HG03521 (cell line): ENCODE data around the gene INPP5J.
A peak's percentile ranks its signal among the peaks of the same experiment; 100 is the strongest.
"Not testable (repeated sequence)": the region's sequence is repeated elsewhere in the genome, so short reads cannot be mapped to it uniquely, and the experiment has no call there.

Experiments
- ATAC-seq: cut with Tn5 transposase; IDR thresholded peaks from one replicate; pipeline ENCODE4 v1.9.1; 2021; ENCODE audit warnings: mild to moderate bottlenecking, moderate library complexity; ENCODE audit not compliant: unreplicated experiment

The INPP5J gene

GRCh38 chr22:31143038-31143437 is 20.3 kb downstream of the INPP5J start:
- ATAC-seq, result no peak

- no peak for ATAC-seq
Observed at GRCh38 chr22:31143537-31143936, 20.8 kb downstream of the INPP5J start.

GRCh38 chr22:31144223-31144622 is 21.5 kb downstream of the INPP5J start:
- no peak for ATAC-seq

GRCh38 chr22:31148488-31148887 is 25.7 kb downstream of the INPP5J start:
- no peak for ATAC-seq

GRCh38 chr22:31148953-31149627 is 26.3 kb downstream of the INPP5J start:
- no peak for ATAC-seq

- no peak for ATAC-seq
Observed at GRCh38 chr22:31150615-31151014, 27.8 kb downstream of the INPP5J start.

- no peak for ATAC-seq
Observed at GRCh38 chr22:31151872-31152271, 29.1 kb downstream of the INPP5J start.

GRCh38 chr22:31153357-31153756 is 30.6 kb downstream of the INPP5J start:
- no peak for ATAC-seq

GRCh38 chr22:31154975-31155374 is 32.2 kb downstream of the INPP5J start:
- ATAC-seq, result no peak

- ATAC-seq, result no peak
Observed at GRCh38 chr22:31155422-31155821, 32.7 kb downstream of the INPP5J start.

- ATAC-seq, result peak; percentile 24
Observed at GRCh38 chr22:31160328-31160978, 37.7 kb downstream of the INPP5J start.

- ATAC-seq, result no peak
Observed at GRCh38 chr22:31161386-31161785, 38.6 kb downstream of the INPP5J start.

GRCh38 chr22:31162015-31162765 is 39.4 kb downstream of the INPP5J start:
- no peak for ATAC-seq

- no peak for ATAC-seq
Observed at GRCh38 chr22:31170971-31171370, 48.2 kb downstream of the INPP5J start.

GRCh38 chr22:31171734-31172133 is 49.0 kb downstream of the INPP5J start:
- ATAC-seq, result not testable (repeated sequence)

- ATAC-seq, result no peak
Observed at GRCh38 chr22:31173386-31174145, 50.8 kb downstream of the INPP5J start.

GRCh38 chr22:31176923-31177322 is 54.2 kb downstream of the INPP5J start:
- no peak for ATAC-seq

- ATAC-seq, result no peak
Observed at GRCh38 chr22:31177420-31178162, 54.8 kb downstream of the INPP5J start.

- no peak for ATAC-seq
Observed at GRCh38 chr22:31178859-31179258, 56.1 kb downstream of the INPP5J start.

- no peak for ATAC-seq
Observed at GRCh38 chr22:31179345-31179744, 56.6 kb downstream of the INPP5J start.

GRCh38 chr22:31184015-31184414 is 61.2 kb downstream of the INPP5J start:
- no peak for ATAC-seq
